Embryonic facial prominence (tissue), 1 donor: ENCODE data around the gene RNF38.
"Not testable (repeated sequence)": the region's sequence is repeated elsewhere in the genome, so short reads cannot be mapped to it uniquely, and the experiment has no call there.

Experiments
- DNase-seq: peaks from one replicate; pipeline ENCODE4 v3.0.0-alpha.2; 2016; ENCODE audit errors: extremely low spot score

Gene RNF38

GRCh38 chr9:36294996-36295395 lies 105.1 kb downstream of the RNF38 start:
- not testable (repeated sequence) for DNase-seq

GRCh38 chr9:36293918-36294317 lies 106.2 kb downstream of the RNF38 start:
- DNase-seq: no peak

- DNase-seq: no peak
Measured at GRCh38 chr9:36293171-36293570, 106.9 kb downstream of the RNF38 start.

DNA sequence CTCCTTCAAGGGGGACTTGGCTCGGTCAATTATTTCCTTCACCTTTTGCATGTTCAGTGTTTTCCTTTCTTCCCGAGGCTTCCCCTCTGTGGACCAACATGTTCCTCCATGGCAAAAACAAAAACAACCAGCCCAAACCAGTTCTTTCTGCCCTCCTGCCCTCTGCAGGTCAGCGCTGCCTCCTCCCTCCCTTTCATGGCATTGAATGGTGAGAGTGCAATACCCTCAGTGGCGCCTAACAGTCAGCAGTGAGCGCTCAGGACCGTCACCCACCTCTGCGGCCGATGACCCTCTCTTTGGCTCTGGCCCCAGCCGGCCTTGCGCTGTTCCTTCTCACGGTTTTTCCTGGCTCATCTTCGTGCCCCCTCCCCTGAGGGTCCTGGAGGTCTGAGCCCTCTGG lies 107.4 kb downstream of the RNF38 start:
- DNase-seq: no peak

- DNase-seq: no peak
Measured at GRCh38 chr9:36290996-36291395, 109.1 kb downstream of the RNF38 start.

GRCh38 chr9:36289836-36290435 lies 110.1 kb downstream of the RNF38 start:
- no peak for DNase-seq

GRCh38 chr9:36288070-36288469 lies 112.0 kb downstream of the RNF38 start:
- no peak for DNase-seq
